Measurements from ENCODE around the gene FADS6.

FADS6 gene

DNA sequence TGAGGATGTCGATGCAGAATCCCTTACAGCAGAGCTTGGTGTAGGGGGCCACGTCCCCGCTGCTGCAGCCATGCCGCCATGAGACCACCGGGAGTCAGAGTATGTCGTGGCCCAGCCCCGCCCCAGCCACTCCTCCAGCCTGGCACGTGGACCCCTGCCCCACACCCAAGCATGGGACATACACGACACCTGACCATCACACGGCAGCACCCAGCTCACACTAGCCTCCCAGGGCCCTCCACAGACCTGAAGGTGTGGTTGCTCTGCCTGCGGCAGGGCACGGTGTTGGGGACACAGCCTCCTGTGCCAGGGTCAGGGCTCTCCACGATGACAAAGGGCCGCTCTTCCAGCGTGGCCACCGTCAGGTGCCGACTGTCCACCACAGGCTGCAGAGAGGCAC lies 43.1 kb downstream of the FADS6 start:
- TF ChIP-seq, protein P1, sequence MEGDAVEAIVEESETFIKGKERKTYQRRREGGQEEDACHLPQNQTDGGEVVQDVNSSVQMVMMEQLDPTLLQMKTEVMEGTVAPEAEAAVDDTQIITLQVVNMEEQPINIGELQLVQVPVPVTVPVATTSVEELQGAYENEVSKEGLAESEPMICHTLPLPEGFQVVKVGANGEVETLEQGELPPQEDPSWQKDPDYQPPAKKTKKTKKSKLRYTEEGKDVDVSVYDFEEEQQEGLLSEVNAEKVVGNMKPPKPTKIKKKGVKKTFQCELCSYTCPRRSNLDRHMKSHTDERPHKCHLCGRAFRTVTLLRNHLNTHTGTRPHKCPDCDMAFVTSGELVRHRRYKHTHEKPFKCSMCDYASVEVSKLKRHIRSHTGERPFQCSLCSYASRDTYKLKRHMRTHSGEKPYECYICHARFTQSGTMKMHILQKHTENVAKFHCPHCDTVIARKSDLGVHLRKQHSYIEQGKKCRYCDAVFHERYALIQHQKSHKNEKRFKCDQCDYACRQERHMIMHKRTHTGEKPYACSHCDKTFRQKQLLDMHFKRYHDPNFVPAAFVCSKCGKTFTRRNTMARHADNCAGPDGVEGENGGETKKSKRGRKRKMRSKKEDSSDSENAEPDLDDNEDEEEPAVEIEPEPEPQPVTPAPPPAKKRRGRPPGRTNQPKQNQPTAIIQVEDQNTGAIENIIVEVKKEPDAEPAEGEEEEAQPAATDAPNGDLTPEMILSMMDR (IDR thresholded peaks at IDR 0.05; ENCODE audit: borderline replicate concordance, control extremely low read depth, extremely low read depth, insufficient read depth, missing control alignments): no peak
- in situ Hi-C loops (cut with MboI; ENCODE audit: low sequenced_read_pairs, unreplicated experiment): no loop called here
- DNase-seq (ENCODE audit: low spot score): no peak

DNA sequence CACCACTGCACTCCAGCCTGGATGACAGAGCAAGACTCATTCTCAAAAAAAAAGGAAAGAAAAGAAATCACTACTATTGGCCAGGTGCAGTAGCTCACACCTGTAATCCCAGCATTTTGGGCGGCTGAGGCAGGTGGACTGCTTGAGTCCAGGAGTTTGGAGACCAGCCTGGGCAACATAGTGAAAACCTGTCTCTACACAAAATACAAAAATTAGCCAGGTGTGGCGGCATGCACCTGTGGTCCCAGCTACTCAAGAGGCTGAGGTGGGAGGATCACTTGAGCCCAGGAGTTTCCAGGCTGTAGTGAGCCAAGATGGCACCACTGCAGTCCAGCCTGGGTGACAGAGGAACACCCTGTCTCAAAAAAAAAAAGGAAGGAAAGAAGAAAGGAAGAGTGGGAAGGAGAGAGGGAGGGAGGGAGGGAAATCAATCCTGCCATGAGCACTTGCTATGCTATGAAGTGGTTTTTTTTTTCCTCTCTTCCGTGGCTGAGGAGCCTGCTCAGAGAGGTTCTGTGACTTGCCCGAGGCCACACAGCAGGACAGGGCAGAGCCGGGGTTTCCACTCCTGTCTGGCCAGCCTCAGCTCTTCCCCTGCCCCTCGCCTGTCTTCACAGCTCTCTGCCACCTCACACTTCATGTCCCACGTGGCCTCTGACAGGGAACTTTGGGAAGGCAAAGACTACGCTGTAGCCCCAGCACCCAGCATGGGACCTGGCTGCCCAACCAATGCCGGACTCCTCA lies 44.6 kb downstream of the FADS6 start:
- in situ Hi-C loops (cut with MboI; ENCODE audit: low sequenced_read_pairs, unreplicated experiment): no loop called here
- no peak for DNase-seq (ENCODE audit: low spot score)
- TF ChIP-seq, protein P1 (IDR thresholded peaks at IDR 0.05; ENCODE audit: borderline replicate concordance, control extremely low read depth, extremely low read depth, insufficient read depth, missing control alignments): no peak

DNA sequence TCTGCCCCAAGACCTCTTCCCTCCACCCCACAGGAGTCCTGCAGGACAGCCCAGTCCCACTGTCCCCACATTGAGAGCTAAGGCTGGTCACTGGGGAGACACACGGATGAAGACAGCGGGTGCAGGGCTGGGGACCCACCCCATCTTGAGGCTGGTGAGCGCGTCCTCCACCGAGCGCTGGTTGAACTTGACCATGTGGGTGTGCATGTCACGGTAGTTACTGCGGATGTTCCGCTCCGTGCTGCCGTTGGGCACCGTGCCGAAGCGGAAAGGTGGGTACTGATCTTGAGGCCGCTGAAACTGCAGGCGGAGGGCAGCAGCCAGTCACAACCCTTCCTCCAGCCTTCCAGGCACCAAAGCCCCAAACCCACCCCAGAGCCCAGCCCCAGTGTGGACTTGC lies 46.8 kb downstream of the FADS6 start:
- in situ Hi-C loops (cut with MboI; ENCODE audit: low sequenced_read_pairs, unreplicated experiment): no loop called here
- no peak for DNase-seq (ENCODE audit: low spot score)
- TF ChIP-seq, protein P1 (IDR thresholded peaks at IDR 0.05; ENCODE audit: borderline replicate concordance, control extremely low read depth, extremely low read depth, insufficient read depth, missing control alignments): no peak

DNA sequence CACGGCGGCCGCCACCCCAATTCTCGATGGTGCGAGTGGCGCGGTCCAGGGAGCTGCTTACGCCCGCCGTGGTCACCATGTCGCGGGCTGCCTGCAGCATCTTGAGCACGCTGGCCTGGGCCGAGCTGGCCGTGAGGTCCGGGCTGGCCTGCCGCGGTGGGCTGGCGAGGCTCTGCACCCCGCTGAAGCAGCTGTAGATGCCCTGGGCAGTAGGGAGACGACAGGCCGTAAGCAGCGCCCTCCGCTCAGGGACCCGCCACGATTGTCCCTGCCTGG lies 50.1 kb downstream of the FADS6 start:
- TF ChIP-seq, protein P1 (IDR thresholded peaks at IDR 0.05; ENCODE audit: borderline replicate concordance, control extremely low read depth, extremely low read depth, insufficient read depth, missing control alignments): no peak
- in situ Hi-C loops (cut with MboI; ENCODE audit: low sequenced_read_pairs, unreplicated experiment): no loop called here
- no peak for DNase-seq (ENCODE audit: low spot score)

DNA sequence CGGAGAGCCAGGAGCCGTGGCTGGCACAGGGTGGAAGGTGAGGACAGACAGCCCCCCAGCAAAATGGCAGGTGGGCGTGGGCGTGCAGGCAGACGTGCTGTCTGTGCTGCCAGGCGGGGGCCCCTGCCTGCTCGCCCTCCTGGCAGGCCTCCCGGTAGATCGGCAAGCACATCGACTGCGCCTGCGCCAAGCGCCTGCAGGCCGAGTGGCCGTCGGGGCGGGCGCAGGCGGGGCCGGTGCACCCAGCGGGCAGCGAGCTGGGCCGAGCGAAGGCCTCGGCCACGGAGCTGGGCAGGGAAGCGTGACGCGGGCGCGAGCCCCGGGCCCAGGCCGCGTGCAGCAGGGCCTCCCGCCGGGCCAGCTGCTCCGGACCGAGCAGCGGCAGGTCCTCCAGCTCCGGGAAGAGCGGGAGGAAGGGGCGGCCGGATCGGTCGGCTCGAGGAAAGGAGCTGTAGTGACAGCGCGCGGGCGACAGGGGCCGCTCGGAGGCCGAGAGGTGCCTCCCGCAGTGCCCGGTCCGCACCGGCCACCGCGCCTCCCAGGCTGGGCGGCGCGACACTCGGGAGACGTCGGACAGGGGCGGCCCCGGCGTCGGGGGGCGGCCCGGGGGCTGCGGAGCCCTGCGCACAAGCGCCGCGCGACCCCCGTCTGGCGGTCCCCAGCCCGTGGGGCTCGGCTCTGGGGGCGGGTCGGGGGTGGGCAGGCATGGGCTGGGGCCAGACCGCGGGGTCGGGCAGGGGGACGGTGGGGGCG lies 50.7 kb downstream of the FADS6 start:
- TF ChIP-seq, protein P1 (IDR thresholded peaks at IDR 0.05; ENCODE audit: borderline replicate concordance, control extremely low read depth, extremely low read depth, insufficient read depth, missing control alignments): peak; percentile 47
- in situ Hi-C loops (cut with MboI; ENCODE audit: low sequenced_read_pairs, unreplicated experiment): no loop called here
- DNase-seq (ENCODE audit: low spot score): peak; percentile 75

DNA sequence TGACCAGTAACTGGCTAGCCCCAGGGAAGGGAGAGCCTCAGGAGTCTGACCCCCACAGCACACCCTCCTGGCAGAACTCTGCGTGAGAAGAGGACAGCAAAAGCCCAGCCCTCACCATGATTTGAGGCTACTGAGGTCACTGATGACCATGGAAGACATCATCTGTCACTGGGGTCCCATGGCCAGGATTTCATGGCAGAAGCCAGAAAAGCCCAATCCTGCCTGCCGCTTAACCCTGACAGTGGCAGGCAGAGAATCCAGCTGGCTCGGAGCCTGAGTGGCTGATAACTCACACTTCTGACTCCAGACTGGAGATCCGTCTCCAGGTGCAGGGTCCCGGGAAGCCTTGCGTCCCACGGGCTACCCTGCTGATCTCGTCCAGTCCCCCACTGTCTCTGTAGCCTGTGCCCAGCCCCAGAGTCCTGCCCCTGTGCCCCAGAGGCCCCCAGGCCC lies 51.3 kb downstream of the FADS6 start:
- DNase-seq (ENCODE audit: low spot score): no peak
- in situ Hi-C loops (cut with MboI; ENCODE audit: low sequenced_read_pairs, unreplicated experiment): no loop called here
- TF ChIP-seq, protein P1 (IDR thresholded peaks at IDR 0.05; ENCODE audit: borderline replicate concordance, control extremely low read depth, extremely low read depth, insufficient read depth, missing control alignments): no peak
